Activated T-cell treated with anti-CD3 and anti-CD28 coated beads, Interleukin-2, amount 50 U/mL, for 48 hours (primary cell): Measurements from ENCODE around the gene SH2D5.
"Not testable (repeated sequence)": the region's sequence is repeated elsewhere in the genome, so short reads cannot be mapped to it uniquely, and the experiment has no call there.

Source experiments
- DNase-seq, 2 experiments: peaks; one replicate each; pipeline ENCODE4 v3.0.0-alpha.2; 2020

Gene SH2D5

DNA sequence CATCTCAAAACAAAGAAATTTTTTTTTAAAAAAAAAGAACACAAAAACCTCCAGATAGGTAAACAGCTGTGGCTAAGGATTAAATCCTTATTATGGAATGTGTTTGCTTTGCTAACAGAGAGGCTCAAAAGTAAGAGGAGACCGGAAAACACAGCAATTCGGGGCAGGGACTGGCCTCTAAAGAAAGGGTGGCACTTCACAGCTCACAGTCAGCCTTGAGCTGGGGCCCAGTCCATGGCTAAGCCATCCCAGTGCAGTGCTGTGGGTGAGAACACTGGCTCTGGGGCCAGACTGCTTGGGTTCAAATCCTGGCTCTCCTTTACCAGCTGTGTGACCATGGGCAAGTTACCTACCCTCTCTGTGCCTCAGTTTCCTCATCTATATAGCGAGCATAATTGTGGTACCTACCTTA, 42.9 kb downstream of the SH2D5 start:
- no peak for DNase-seq

DNA sequence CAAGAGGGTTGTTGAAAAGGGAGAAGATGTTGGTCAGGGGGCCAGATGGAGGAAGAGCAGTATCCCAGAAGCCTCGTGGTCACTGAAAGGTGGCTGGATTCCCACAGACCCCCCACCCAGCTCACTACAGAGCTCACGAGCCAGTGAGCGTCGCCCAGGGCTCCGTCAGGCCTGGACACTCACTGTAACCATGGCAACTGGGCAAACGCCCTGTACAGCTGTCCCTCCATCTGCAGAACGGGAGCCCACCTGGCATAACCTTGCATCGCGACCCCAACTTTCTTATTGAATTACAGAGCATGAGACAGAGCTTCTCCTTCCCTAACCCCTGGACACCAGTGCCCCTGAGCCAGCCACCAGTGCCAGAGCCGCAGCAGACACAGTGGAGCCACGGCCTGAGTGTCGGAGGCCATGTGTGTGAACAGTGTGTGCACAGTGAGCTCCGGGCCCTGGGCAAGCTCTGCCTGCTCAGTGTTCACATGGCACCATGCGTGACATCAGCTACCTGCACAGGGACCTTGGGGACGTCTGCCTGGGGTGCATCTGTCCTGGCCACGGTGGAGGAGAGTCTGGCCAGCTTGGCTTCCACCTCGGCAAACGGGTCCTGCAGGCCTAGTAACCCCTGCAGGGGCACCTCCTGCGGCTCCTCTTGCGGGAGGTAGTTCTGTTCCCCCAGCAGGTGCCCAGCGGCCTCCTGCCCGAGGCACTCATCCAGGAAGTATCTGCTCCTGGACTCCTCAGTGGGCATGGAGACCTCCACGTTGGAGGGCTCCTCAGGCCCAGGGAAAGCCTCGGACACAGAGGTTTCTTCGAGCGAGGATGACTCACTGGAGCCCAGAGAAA, 45.4 kb downstream of the SH2D5 start:
- DNase-seq = no peak

DNA sequence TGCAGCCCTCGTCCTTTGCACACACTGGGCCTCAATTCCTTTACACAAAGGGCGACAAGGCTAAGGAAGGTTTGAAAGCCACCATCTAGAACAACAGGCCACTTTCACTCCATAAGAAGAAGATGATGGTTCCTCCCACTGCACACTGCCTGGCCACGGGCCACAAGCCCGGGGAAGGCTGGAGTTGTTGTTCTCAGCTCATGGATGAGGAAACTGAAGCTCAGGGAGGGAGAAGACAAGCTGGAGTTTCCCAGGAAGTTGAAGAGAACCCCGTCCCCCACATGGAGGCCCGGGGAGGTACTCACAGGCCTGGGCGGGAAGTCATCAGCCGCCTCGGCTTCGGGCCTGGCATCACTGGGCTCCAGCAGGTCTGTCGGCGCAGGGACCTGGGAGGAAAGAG, 46.8 kb downstream of the SH2D5 start:
- no peak for DNase-seq

DNA sequence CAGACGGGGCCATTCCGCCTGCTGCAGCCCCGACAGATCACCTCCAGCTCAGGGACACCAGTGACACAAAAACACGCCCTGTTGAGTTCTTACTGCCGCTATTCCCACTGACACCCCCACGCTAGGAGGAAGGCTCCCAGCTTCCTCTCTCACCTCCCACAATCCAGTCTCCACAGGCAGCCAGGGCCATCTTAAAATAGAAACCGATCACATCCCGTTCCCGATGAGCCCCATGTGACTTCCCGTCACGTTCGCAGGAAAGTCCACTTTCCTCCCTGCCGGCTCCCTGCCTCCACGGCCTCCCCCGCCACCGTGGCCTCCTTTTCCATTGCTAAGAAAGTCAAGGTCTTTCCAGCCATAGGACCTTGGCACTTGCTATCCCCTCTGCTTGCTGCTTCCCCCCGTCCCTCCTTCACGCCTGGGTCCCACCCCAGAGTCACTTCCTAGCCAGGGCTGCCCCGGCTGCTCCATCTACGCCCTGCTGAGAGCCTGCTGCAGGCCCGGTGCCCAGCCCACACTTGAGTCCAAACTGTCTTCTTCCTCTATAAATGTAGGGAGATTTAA, 47.3 kb downstream of the SH2D5 start:
- no peak for DNase-seq

DNA sequence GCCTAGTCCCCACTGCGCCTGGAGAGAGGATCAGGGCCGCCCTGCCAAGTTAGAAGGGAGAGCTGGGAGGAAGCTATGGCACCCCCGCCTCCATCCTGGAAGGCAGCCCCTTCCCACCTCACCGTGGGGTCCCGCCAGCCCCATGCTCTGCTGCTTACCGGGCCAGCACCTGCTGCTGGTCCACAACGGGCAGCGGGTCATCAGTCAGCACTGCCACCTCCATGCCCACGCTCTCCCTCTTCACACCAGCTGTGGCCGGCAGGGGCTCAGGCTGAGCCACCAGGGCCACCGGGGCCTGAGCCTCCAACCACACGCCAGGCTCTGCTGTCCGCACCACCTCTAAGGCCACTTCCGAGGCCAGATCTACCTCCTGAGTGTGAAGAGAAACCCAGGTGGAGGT, 47.9 kb downstream of the SH2D5 start:
- no peak for DNase-seq

DNA sequence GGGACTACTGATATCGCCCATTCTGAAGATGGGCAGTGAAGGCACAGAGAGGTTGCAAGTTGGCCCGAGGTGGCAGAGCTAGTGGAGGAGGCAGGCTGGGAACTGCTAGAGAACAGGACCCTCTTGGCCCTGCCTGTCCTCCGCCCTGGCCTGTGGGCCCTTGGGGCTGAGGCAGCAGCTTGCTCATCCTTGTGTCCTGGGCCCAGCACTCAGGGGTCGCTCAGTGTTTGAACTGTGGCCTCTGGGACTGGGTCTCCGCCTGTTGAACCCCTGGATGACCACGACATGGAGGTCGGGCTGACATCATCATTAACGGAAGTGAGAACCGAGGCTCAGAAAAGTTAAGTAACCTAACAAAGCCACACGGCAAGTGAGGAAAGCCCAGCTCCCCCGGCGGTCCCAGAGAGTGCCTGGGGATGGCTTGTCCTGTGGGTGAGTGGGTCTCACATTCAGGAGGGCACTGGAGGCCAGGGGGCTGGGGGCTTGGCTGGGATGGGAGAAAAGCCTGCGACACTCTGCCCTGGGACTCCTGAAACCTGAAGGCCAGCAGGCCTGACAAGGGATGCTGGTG, 48.4 kb downstream of the SH2D5 start:
- DNase-seq = no peak

DNA sequence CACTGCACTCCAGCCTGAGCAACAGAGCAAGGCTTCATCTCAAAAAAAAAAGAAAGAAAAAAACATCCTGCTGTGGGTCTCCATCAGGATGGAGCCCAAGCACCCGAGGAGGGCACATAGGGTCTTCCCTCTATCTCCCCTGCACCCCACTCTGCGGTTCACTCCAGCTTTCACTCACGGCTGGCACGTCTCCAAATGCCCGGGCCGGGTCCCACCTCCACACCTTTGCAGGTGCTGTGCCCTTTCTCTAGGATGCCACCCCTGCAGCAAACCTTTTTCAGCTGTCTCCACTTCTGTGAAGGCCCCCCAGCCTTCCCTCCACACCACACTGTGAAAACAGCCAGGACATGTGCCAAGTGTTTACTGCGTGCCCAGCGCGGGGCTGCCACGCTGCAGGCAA, 48.9 kb downstream of the SH2D5 start:
- no peak for DNase-seq

DNA sequence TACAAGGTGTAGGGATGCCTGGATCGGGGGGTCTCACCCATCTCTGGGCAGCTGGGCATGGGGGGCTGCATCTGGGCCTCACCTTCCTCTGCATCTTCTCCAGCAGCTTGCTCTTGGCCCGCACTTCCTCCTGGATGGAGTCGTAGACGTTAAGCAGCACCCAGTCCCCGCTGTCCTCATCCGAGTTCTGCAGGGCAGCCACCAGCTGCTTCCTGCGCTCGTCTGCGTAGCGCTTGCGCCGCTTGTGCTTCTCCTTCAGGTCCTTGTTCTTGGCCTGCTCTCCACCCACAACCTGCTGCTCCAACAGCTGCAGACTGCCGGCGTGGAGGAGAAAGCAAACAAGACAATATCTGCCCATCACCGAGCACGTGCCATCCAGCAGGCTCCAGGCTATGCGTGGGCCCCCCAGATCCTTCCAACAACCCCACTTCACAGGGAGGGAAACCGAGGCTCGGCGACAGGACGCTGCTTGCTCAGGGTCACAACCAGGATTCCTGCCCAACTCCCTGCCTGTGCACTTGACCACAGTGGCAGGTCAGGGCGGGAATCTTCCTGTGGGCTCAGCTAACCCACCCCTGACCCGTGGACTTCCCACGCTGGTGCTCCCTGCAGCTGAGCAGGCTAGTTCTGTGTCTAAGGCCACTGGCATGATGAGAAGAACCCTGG, 49.8 kb downstream of the SH2D5 start:
- no peak for DNase-seq

DNA sequence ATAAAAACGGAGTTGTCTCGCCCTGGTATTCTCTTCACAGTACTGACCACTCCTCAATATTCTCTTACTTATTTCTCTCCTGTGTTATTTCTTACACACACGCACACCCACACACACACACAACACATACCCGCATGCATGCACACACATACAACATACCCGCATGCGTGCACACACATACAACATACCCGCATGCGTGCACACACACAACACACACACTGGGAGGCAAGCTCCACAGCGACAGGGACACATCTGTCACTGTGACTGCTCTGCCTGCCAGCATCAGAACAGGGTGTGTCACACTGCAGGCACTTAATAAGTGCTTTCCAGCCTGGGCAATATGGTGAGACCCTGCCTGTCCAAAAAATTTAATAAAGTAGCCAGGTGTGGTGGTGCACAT, 50.5 kb downstream of the SH2D5 start:
- DNase-seq = no peak

DNA sequence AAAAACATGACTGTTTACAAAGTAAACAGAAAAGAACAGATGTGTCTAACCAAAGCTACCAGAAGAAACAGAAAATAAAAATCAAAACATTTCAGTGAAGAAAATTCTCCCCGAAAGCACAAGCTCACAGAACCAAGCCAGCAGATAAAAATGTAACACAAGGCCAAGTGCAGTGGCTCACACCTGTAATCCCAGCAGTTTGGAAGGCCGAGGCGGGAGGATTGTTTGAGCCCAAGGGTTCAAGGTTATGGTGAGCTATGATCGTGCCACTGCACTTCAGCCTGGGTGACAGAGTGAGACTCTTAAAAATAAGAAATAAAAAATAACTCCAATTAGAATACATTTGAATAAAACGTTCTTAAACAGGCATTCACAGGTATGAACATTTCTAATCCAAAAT, 52.2 kb downstream of the SH2D5 start:
- no peak for DNase-seq

DNA sequence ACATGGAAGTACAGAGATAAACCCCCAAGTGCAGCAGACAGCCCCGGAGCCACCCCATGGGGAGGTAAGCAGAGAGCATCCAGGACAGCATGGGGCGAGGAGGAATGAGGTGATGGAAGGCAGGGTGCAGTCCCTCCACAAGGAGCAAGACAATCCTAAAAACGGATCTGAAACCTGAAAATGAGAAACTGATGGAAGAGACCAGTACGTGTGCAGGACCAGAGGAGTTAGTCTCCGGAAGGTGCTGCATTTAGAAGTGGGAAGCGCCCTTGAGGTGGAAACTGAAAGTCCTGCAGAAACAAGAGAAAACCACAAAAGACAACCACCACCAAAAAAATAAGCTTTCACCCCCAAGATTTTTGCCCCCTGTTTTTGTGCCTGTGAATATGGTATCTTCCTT, 53.9 kb downstream of the SH2D5 start:
- no peak for DNase-seq

DNA sequence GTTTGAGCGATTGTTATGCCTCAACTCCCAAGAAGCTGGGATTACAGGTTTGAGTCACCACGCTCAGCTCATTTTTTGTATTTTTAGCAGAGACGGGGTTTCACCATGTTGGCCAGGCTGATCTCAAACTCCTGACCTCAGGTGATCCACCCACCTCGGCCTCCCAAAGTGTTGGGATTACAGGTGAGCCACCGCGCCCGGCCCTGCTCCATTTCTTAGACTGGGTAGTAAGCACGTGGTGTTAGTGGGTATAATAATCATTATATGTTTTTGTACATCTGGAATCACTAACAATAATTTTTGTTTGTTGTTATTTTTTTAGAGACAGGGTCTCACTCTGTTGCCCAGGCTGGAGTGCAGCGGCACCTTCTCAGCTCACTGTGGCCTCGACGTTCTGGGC, 58.9 kb downstream of the SH2D5 start:
- DNase-seq = not testable (repeated sequence)

DNA sequence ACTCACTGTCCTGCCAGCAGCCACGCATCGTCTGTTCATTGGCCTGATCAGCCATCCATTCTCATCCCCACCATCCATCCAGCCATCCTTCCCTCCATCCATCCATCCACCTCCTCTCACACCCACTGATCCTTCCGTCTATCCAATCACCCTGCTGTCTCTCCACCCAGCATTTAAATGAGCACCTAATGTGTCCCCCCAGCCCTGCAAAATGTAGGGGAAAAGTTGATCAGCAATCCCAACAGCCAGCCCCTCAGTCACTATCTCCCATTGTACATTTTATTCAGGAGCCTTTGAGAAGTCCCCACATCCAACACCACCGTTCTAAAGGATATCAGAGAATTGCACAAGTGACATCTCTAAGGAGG, 60.3 kb downstream of the SH2D5 start:
- DNase-seq = no peak

DNA sequence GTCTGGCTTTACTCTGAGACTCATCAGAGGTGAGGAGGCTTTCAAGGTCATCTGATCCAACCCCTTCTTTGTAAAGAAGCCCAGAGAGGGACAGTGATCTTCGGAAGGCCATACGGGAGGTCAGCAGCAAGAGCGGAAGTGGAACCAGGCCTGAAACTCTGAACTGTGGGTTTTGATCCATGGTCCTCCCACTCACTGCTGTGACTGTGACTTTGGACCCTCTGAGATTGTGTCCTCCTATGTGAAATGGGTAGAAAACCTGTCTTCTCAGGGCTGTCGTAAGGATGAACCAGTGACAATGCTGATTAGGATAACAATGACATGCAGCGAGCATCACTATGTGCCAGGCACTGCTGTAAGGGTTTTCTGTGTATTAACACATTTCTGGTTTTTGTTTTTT, 61.6 kb downstream of the SH2D5 start:
- DNase-seq = no peak
